HCT116 (cell line): ENCODE measurements around the gene CCDC88C. TPM values are rescaled to one million over a fixed set of nuclear protein-coding genes. Genes with fewer than 3 reads are reported as not detected.

Experiments used
- ATAC-seq: fragments of 200-7000 bp; cut with Tn5 transposase; 2 replicates; pipeline ENCODE4 v1.9.1; 2020; ENCODE audit warnings: mild to moderate bottlenecking, moderate library complexity
- BruUV-seq: library from RNA; stranded (reverse); fragments of 400-500 nt; replicated peaks from 2 replicates; lab custom pipeline; 2021; lab: Mats Ljungman, UMichigan
- CTCF ChIA-PET: fragments of 300-600 bp; sonication (Branson Sonifier 250); formaldehyde crosslinking; loops from one replicate; lab custom pipeline; 2021; ENCODE audit warnings: antibody characterized with exemption; lab: Charles Lee
- POLR2A ChIA-PET: fragments of 300-600, 350-600 bp; sonication (Branson Sonifier 250); formaldehyde crosslinking; loops from one replicate; lab custom pipeline; 2021; ENCODE audit warnings: antibody characterized with exemption; lab: Charles Lee
- RAD21 ChIA-PET, 2 experiments: fragments of 300-600 bp; sonication (Branson Sonifier 250); formaldehyde crosslinking; loops; one replicate each; lab custom pipeline; 2023; ENCODE audit warnings: low total read pairs in 2 of 2; ENCODE audit not compliant: uncharacterized antibody in 2 of 2, unreplicated experiment in 2 of 2, low non-redundant PET in 1 of 2; lab: Charles Lee
- DNase-seq: peaks from one replicate; pipeline ENCODE4 v3.0.0-alpha.2; 2010; ENCODE audit warnings: low read depth, low spot score
- H2AFZ ChIP-seq: fragments of 200-600 bp; shearing (Covaris generic), sonication (generic); 2 replicates; pipeline ENCODE4 v1.6.1; 2017; ENCODE audit warnings: low read depth, mixed run types, mixed read lengths, antibody characterized with exemption, low read length; ENCODE audit not compliant: poor library complexity, severe bottlenecking
- H3K27ac ChIP-seq: 2 replicates; pipeline ENCODE4 v1.5.1; 2012; ENCODE audit warnings: low read depth, low read length
- H3K27me3 ChIP-seq: fragments of 200-600 bp; sonication (generic); 2 replicates; pipeline ENCODE4 v1.6.1; 2016; ENCODE audit warnings: mixed run types, low read length, mixed read lengths; ENCODE audit not compliant: insufficient read depth
- H3K36me3 ChIP-seq, 2 experiments: fragments of 200-500 bp in 1 of 2; fragments of 200-600 bp in 1 of 2; sonication (Bioruptor generic) in 1 of 2; sonication (generic) in 1 of 2; 2 replicates each; pipeline versions ENCODE4 v1.5.1 to v1.6.1; 2014 to 2016; ENCODE audit warnings: low read length in 2 of 2, inconsistent platforms in 1 of 2, mixed read lengths in 1 of 2, mixed run types in 1 of 2; ENCODE audit not compliant: insufficient read depth in 2 of 2, control insufficient read depth in 1 of 2
- H3K4me1 ChIP-seq, 2 experiments: fragments of 200-600 bp in 1 of 2; sonication (generic) in 1 of 2; 2 replicates each; pipeline versions ENCODE4 v1.5.1 to v1.6.1; 2012 to 2017; ENCODE audit warnings: low read length in 2 of 2, inconsistent platforms in 1 of 2, mild to moderate bottlenecking in 1 of 2, mixed read lengths in 1 of 2, mixed run types in 1 of 2, moderate library complexity in 1 of 2; ENCODE audit not compliant: insufficient read depth in 2 of 2, control insufficient read depth in 1 of 2
- H3K4me2 ChIP-seq: fragments of 200-600 bp; sonication (generic); 2 replicates; pipeline ENCODE4 v1.6.1; 2017; ENCODE audit warnings: mixed run types, low read length, mixed read lengths
- H3K4me3 ChIP-seq, 2 experiments: fragments of 200-600 bp in 1 of 2; sonication (generic) in 1 of 2; replicated peaks in 1 of 2; 2 replicates each; pipeline ENCODE4 v1.5.1; 2011 to 2016; ENCODE audit warnings: low read length in 2 of 2, control low read depth in 1 of 2, low read depth in 1 of 2, mild to moderate bottlenecking in 1 of 2, mixed read lengths in 1 of 2, mixed run types in 1 of 2
- H3K79me2 ChIP-seq: fragments of 200-600 bp; sonication (generic); 2 replicates; pipeline ENCODE4 v1.6.1; 2017; ENCODE audit warnings: mild to moderate bottlenecking, mixed run types, low read length, moderate library complexity, mixed read lengths; ENCODE audit not compliant: insufficient read depth
- H3K9ac ChIP-seq: fragments of 200-600 bp; sonication (generic); 2 replicates; pipeline ENCODE4 v1.6.1; 2016; ENCODE audit warnings: low read length, mixed read lengths
- H3K9me2 ChIP-seq: fragments of 200-600 bp; sonication (generic), shearing (Covaris generic); 2 replicates; pipeline ENCODE4 v1.6.1; 2017; ENCODE audit warnings: mixed run types, mild to moderate bottlenecking, moderate library complexity; ENCODE audit not compliant: insufficient read depth
- H3K9me3 ChIP-seq, 2 experiments: fragments of 200-500 bp in 1 of 2; fragments of 200-600 bp in 1 of 2; sonication (Bioruptor generic) in 1 of 2; sonication (generic) in 1 of 2; 2 replicates each; pipeline ENCODE4 v1.6.1; 2014 to 2017; ENCODE audit warnings: low read length in 2 of 2, mixed read lengths in 2 of 2, inconsistent platforms in 1 of 2, low read depth in 1 of 2, mild to moderate bottlenecking in 1 of 2, mixed run types in 1 of 2, moderate library complexity in 1 of 2; ENCODE audit not compliant: control insufficient read depth in 1 of 2, insufficient read depth in 1 of 2
- H4K20me1 ChIP-seq: fragments of 200-600 bp; sonication (generic), shearing (Covaris generic); 2 replicates; pipeline ENCODE4 v1.6.1; 2017; ENCODE audit warnings: mixed run types, mild to moderate bottlenecking, moderate library complexity; ENCODE audit not compliant: insufficient read depth
- EGR1 ChIP-seq: IDR thresholded peaks from 2 replicates; pipeline ENCODE4 v1.6.1; 2012; ENCODE audit warnings: low read depth
- EZH2 ChIP-seq: fragments of 200-600 bp; sonication (generic); IDR thresholded peaks from 2 replicates; pipeline ENCODE4 v1.6.1; 2017; ENCODE audit warnings: antibody characterized with exemption, mixed run types
- EZH2phosphoT487 ChIP-seq: fragments of 200-600 bp; IDR thresholded peaks from 2 replicates; pipeline ENCODE4 v1.6.1; 2018; ENCODE audit warnings: antibody characterized with exemption, borderline replicate concordance
- JUND ChIP-seq: IDR thresholded peaks from 2 replicates; pipeline ENCODE4 v1.6.1; 2012
- MAX ChIP-seq: IDR thresholded peaks from 2 replicates; pipeline ENCODE4 v1.6.1; 2012
- REST ChIP-seq: IDR thresholded peaks from 2 replicates; pipeline ENCODE4 v1.6.1; 2012; ENCODE audit warnings: low read depth
- SRF ChIP-seq: IDR thresholded peaks from 2 replicates; pipeline ENCODE4 v1.6.1; 2012; ENCODE audit warnings: low read depth
- TCF7L2 ChIP-seq: IDR thresholded peaks from 2 replicates; pipeline ENCODE4 v1.7.0; 2011; ENCODE audit warnings: borderline replicate concordance, inconsistent platforms; ENCODE audit not compliant: insufficient read depth, insufficient read length; ENCODE audit errors: extremely low read depth
- YY1 ChIP-seq: IDR thresholded peaks from 2 replicates; pipeline ENCODE4 v1.6.1; 2011; ENCODE audit warnings: low read length, low read depth, moderate library complexity, mild to moderate bottlenecking; ENCODE audit not compliant: insufficient replicate concordance; ENCODE audit errors: extremely low read depth
- ZBTB33 ChIP-seq: IDR thresholded peaks from 2 replicates; pipeline ENCODE4 v1.6.1; 2011; ENCODE audit warnings: mild to moderate bottlenecking, low read length, moderate library complexity; ENCODE audit not compliant: insufficient replicate concordance; ENCODE audit errors: extremely low read depth
- ZFX ChIP-seq: fragments of 450-650 bp; IDR thresholded peaks from 2 replicates; pipeline ENCODE4 v1.6.1; 2017
- ZNF274 ChIP-seq: fragments of 200-500 bp; sonication (Bioruptor generic); IDR thresholded peaks from 2 replicates; pipeline ENCODE4 v1.6.1; 2014; ENCODE audit warnings: mild to moderate bottlenecking, low read depth, low read length, inconsistent platforms
- intact Hi-C: fragments of 100-400 bp; cut with micrococcal nuclease; formaldehyde crosslinking; loops from 2 replicates; pipeline ENCODE4 v1.10.0; 2022
- total RNA-seq: library from RNA; stranded (reverse); gene quantifications from one replicate; pipeline ENCODE4 v1.2.1, GENCODE V29; 2021; ENCODE audit not compliant: unreplicated experiment

Gene CCDC88C
- total RNA-seq, 1 experiment from 2014 or later: 20.8 TPM

DNA sequence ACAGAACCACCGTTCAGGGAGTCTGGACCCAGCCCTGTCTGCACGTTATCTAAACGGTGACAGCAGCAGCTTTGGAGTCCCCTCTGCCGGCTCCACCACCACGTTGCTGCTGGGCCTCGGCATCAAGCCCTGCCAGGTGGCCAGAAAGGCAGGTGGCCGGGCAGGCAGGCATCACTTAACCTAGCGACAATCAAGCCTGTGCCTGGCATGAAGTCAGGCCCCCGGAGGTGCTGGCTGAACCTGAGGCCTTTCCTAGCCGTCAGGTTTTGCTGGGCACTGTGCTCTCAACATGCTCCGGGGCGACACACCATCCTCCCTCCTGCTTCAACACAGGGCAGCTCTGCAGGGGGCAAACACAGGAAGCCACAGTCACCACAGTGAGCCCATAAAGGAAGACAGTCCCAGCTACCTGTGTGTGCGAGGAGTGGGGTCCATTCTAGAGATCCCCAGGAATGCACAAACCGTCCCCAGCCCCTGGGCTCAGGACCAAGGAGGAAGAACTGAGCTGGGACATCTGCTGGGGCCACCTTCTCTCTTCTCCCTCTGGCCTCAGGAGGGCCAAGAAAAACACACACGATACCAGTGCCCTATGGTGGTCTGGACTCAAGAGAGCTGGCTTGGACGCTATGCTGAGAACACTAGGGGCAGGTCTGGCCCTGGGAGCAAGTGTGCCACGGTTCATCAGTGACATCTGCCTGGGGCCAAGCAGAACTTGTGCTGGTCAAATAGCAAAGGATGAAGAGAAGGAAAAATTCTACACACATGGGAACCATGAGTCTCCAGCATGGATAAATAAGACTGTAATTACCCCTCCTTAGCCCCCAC lies 44.7 kb downstream of the CCDC88C start:
- intact Hi-C loops: no loop called here

More for the DNA sequence above, 44.7 kb downstream of the CCDC88C start:
- no peak overlapping the region for H3K27ac ChIP-seq
- no peak for DNase-seq
- ATAC-seq: no peak
- no peak overlapping the region for H3K9ac ChIP-seq
- peaks cover 7% of the 10 kb centered on the region; the same call in 1 of the 2 replicates for H3K79me2 ChIP-seq
- H3K4me2 ChIP-seq: no peak overlapping the region
- H3K9me2 ChIP-seq: no peaks in the 10 kb centered on the region
- H3K4me1 ChIP-seq: peaks cover 0 to 4% of the 10 kb centered on the region in 2 experiments; a peak in 1 of 4 replicates
- CTCF ChIA-PET: no interaction called here
- H4K20me1 ChIP-seq: no peaks in the 10 kb centered on the region
- H3K4me3 ChIP-seq: no peak overlapping the region
- POLR2A ChIA-PET: no interaction called here
- RAD21 ChIA-PET: no interaction called here
- H3K27me3 ChIP-seq: no peaks in the 10 kb centered on the region
- H2AFZ ChIP-seq: no peak overlapping the region
- no TSS peak for BruUV-seq
- no peaks in the 10 kb centered on the region for H3K36me3 ChIP-seq
- no peaks in the 10 kb centered on the region for H3K9me3 ChIP-seq
- TF ChIP-seq JUND (no peak), ZFX (no peak), ZBTB33 (no peak), MAX (no peak), REST (no peak), EGR1 (no peak), TCF7L2 (no peak), SRF (no peak), YY1 (no peak), EZH2 (no peak), EZH2phosphoT487 (no peak), ZNF274 (no peak)
